Hematopoietic multipotent progenitor cell treated with erythropoietin and hydrocortisone succinate and interleukin-3 and kit ligand, for 15 days (in vitro differentiated cells): Measurements from ENCODE around the gene OR1D2.
A peak's percentile ranks its signal among the peaks of the same experiment; 100 is the strongest.
"Not testable (repeated sequence)": the region's sequence is repeated elsewhere in the genome, so short reads cannot be mapped to it uniquely, and the experiment has no call there.

Experiments used
- DNase-seq: peaks from one replicate; pipeline ENCODE4 v3.0.0-alpha.2; 2015; ENCODE audit warnings: low spot score

Gene OR1D2

GRCh38 chr17:3104322-3104721 is at the start of gene OR1D2:
TSS of gene OR1D2 (minus strand) at chr17:3104422. CDS start at chr17:3092996, 11,426 bp downstream.
- no peak for DNase-seq

- not testable (repeated sequence) for DNase-seq
Measured at GRCh38 chr17:3137494-3137893, 33.3 kb upstream of the OR1D2 start.

GRCh38 chr17:3127451-3127850 is 23.2 kb upstream of the OR1D2 start, which contains the start of gene OR1G1:
TSS of gene OR1G1 (minus strand) at chr17:3127551. CDS start at chr17:3127551, 0 bp downstream.
- DNase-seq = no peak

GRCh38 chr17:3073850-3074249 is 30.4 kb downstream of the OR1D2 start:
- not testable (repeated sequence) for DNase-seq

GRCh38 chr17:3065192-3065591 is 39.0 kb downstream of the OR1D2 start:
- DNase-seq = not testable (repeated sequence)

- DNase-seq = not testable (repeated sequence)
Measured at GRCh38 chr17:3063507-3063906, 40.7 kb downstream of the OR1D2 start, which contains the start of gene OR1D5. TSS of gene OR1D5 (minus strand) at chr17:3063607. CDS start at chr17:3063607, 0 bp downstream.

- not testable (repeated sequence) for DNase-seq
Measured at GRCh38 chr17:3062824-3063377, 41.3 kb downstream of the OR1D2 start.

GRCh38 chr17:3054868-3055267 is 49.4 kb downstream of the OR1D2 start:
- not testable (repeated sequence) for DNase-seq

GRCh38 chr17:3049705-3050295 is 54.4 kb downstream of the OR1D2 start:
- DNase-seq = no peak

GRCh38 chr17:3048727-3049471 is 55.3 kb downstream of the OR1D2 start:
- peak; percentile 72 for DNase-seq

- DNase-seq = no peak
Measured at GRCh38 chr17:3046753-3047152, 57.5 kb downstream of the OR1D2 start.

- DNase-seq = peak; percentile 26
Measured at GRCh38 chr17:3043737-3044365, 60.4 kb downstream of the OR1D2 start.

GRCh38 chr17:3040882-3041281 is 63.3 kb downstream of the OR1D2 start:
- DNase-seq = no peak

GRCh38 chr17:3039736-3040135 is 64.5 kb downstream of the OR1D2 start:
- DNase-seq = no peak

GRCh38 chr17:3038941-3039340 is 65.3 kb downstream of the OR1D2 start:
- no peak for DNase-seq
